ENCODE results near the gene GTPBP2. TPM values are rescaled to one million over a fixed set of nuclear protein-coding genes. Genes with fewer than 3 reads are reported as not detected.
A peak's percentile ranks its signal among the peaks of the same experiment; 100 is the strongest.

The GTPBP2 gene
- total RNA-seq, 1 experiment from 2014 or later = 59.4 TPM

DNA sequence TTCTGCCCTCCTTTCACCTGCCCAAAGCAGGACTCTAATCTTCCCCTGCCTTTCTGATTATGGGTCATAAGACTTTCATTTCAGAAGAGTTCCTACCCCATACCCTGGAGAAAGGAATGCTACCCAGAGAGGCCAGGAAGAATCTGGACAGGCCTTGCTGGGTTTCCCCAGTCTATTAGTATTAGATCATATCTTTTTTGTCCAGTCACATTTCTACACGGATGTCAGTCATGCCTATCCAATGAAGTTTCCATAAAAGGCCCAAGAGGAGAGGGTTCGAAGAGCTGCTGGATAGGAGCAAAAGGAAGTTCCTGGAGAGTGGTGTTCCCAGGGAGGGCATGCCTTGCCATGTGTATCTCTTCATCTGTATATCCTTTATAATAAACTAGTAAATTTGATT, 49.9 kb downstream of the GTPBP2 start:
- BruUV-seq (replicated peaks) = no TSS peak
- TF ChIP-seq SIN3A (IDR thresholded peaks at IDR 0.05; ENCODE audit: borderline replicate concordance, insufficient read depth, low read depth, low read length) = no peak
- TF ChIP-seq, protein P1, sequence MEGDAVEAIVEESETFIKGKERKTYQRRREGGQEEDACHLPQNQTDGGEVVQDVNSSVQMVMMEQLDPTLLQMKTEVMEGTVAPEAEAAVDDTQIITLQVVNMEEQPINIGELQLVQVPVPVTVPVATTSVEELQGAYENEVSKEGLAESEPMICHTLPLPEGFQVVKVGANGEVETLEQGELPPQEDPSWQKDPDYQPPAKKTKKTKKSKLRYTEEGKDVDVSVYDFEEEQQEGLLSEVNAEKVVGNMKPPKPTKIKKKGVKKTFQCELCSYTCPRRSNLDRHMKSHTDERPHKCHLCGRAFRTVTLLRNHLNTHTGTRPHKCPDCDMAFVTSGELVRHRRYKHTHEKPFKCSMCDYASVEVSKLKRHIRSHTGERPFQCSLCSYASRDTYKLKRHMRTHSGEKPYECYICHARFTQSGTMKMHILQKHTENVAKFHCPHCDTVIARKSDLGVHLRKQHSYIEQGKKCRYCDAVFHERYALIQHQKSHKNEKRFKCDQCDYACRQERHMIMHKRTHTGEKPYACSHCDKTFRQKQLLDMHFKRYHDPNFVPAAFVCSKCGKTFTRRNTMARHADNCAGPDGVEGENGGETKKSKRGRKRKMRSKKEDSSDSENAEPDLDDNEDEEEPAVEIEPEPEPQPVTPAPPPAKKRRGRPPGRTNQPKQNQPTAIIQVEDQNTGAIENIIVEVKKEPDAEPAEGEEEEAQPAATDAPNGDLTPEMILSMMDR (IDR thresholded peaks at IDR 0.05) = no peak
- POLR2A ChIA-PET = no interaction called here
- Histone ChIP-seq H3K36me3 (ENCODE audit: control insufficient read depth, insufficient read depth, low read length) (peaks cover 14% of the 10 kb centered on the region), H3K27me3 (ENCODE audit: control insufficient read depth, insufficient read depth, low read length) (no peaks in the 10 kb centered on the region), H3K4me1 (ENCODE audit: control insufficient read depth, insufficient read depth, low read length) (peaks cover 9% of the 10 kb centered on the region), H3K9me3 (ENCODE audit: control insufficient read depth, insufficient read depth, low read depth, low read length) (no peaks in the 10 kb centered on the region), H3K4me3 (ENCODE audit: low read depth in 2 of 2, low read length in 2 of 2) (peak overlapping the region in 1 of 2 experiments; percentile 88; a peak in 2 of 4 replicates), H3K27ac (ENCODE audit: low read length) (peak overlapping the region; percentile 68)
- CTCF ChIA-PET = no interaction called here
- intact Hi-C loops (cut with micrococcal nuclease; ENCODE audit: unreplicated experiment) = no loop called here
- DNase-seq (ENCODE audit: low read depth, low spot score) (no peak), ATAC-seq (no peak)
- in situ Hi-C loops (cut with HindIII; ENCODE audit: low pct_unique_long_range_greater_than_20kb, low sequenced_read_pairs) = no loop called here

DNA sequence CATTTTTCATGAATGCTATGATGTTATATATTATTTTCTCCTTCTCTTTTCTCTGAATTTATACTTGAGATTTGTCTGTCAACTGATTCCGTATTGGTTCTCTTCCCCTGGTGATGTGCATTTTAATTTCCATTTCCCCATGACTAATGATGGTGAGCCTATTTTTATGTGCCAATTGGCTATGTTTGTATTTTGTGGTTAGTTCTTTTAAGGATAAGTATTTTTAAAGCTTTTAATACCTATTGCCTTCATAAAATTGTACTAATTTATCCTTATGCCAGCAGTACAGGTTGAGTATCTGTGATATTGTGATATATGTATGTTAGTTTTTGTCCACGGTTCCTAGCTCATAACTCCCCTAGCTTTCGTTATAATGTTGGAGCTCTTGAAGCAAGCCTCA, 50.3 kb downstream of the GTPBP2 start:
- ChIA-PET POLR2A (no interaction called here), CTCF (no interaction called here)
- peak overlapping the region in 1 of 2 experiments; percentile 88; a peak in 2 of 4 replicates for H3K4me3 ChIP-seq (ENCODE audit: low read depth in 2 of 2, low read length in 2 of 2)

More for the DNA sequence above, 50.3 kb downstream of the GTPBP2 start:
- Histone ChIP-seq H3K36me3 (ENCODE audit: control insufficient read depth, insufficient read depth, low read length) (peaks cover 14% of the 10 kb centered on the region), H3K27ac (ENCODE audit: low read length) (peak overlapping the region; percentile 68), H3K9me3 (ENCODE audit: control insufficient read depth, insufficient read depth, low read depth, low read length) (no peaks in the 10 kb centered on the region), H3K27me3 (ENCODE audit: control insufficient read depth, insufficient read depth, low read length) (no peaks in the 10 kb centered on the region), H3K4me1 (ENCODE audit: control insufficient read depth, insufficient read depth, low read length) (peaks cover 9% of the 10 kb centered on the region)
- intact Hi-C loops (cut with micrococcal nuclease; ENCODE audit: unreplicated experiment) = no loop called here
- DNase-seq (ENCODE audit: low read depth, low spot score) (no peak), ATAC-seq (no peak)
- in situ Hi-C loops (cut with HindIII; ENCODE audit: low pct_unique_long_range_greater_than_20kb, low sequenced_read_pairs) = no loop called here
- no TSS peak for BruUV-seq (replicated peaks)
- TF ChIP-seq, protein P1 (IDR thresholded peaks at IDR 0.05) = no peak
- no peak for TF ChIP-seq SIN3A (IDR thresholded peaks at IDR 0.05; ENCODE audit: borderline replicate concordance, insufficient read depth, low read depth, low read length)
- no peak for TF ChIP-seq TCF7L2 (IDR thresholded peaks at IDR 0.05; ENCODE audit: low read depth, low read length)
- no peak for TF ChIP-seq POLR2AphosphoS5 (IDR thresholded peaks at IDR 0.05; ENCODE audit: low read depth, low read length)
- TF ChIP-seq, protein P2, sequence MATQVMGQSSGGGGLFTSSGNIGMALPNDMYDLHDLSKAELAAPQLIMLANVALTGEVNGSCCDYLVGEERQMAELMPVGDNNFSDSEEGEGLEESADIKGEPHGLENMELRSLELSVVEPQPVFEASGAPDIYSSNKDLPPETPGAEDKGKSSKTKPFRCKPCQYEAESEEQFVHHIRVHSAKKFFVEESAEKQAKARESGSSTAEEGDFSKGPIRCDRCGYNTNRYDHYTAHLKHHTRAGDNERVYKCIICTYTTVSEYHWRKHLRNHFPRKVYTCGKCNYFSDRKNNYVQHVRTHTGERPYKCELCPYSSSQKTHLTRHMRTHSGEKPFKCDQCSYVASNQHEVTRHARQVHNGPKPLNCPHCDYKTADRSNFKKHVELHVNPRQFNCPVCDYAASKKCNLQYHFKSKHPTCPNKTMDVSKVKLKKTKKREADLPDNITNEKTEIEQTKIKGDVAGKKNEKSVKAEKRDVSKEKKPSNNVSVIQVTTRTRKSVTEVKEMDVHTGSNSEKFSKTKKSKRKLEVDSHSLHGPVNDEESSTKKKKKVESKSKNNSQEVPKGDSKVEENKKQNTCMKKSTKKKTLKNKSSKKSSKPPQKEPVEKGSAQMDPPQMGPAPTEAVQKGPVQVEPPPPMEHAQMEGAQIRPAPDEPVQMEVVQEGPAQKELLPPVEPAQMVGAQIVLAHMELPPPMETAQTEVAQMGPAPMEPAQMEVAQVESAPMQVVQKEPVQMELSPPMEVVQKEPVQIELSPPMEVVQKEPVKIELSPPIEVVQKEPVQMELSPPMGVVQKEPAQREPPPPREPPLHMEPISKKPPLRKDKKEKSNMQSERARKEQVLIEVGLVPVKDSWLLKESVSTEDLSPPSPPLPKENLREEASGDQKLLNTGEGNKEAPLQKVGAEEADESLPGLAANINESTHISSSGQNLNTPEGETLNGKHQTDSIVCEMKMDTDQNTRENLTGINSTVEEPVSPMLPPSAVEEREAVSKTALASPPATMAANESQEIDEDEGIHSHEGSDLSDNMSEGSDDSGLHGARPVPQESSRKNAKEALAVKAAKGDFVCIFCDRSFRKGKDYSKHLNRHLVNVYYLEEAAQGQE (IDR thresholded peaks at IDR 0.05; ENCODE audit: insufficient read depth in 1 of 2, low read depth in 2 of 2, low read length in 1 of 2) = no peak
